ENCODE data around the gene TPCN2. TPM values are rescaled to one million over a fixed set of nuclear protein-coding genes. Genes with fewer than 3 reads are reported as not detected.

The TPCN2 gene
- total and polyA plus RNA-seq, 11 donors = 4.1 to 17.6 (median 7.5) TPM

DNA sequence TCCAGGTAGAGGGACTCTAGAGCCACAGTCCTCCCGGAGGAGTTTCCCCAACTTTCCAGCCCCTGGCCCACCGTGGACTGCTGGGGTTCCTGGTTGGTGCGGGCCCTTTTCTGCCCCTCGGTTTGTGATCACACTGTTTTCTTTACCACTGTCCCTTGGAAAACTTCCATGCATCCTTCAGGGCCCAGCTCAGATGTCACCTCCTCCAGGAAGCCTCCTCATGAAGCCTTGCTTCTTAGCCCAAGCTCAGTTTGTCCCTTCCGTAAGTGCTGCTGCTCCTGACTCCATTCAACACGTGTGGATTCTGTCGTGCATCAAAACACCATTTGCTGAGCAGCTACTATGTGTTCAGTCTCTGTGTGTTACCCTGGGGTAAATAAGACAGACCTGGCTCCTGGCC, 15.9 kb upstream of the TPCN2 start:
- TF ChIP-seq, protein P1, sequence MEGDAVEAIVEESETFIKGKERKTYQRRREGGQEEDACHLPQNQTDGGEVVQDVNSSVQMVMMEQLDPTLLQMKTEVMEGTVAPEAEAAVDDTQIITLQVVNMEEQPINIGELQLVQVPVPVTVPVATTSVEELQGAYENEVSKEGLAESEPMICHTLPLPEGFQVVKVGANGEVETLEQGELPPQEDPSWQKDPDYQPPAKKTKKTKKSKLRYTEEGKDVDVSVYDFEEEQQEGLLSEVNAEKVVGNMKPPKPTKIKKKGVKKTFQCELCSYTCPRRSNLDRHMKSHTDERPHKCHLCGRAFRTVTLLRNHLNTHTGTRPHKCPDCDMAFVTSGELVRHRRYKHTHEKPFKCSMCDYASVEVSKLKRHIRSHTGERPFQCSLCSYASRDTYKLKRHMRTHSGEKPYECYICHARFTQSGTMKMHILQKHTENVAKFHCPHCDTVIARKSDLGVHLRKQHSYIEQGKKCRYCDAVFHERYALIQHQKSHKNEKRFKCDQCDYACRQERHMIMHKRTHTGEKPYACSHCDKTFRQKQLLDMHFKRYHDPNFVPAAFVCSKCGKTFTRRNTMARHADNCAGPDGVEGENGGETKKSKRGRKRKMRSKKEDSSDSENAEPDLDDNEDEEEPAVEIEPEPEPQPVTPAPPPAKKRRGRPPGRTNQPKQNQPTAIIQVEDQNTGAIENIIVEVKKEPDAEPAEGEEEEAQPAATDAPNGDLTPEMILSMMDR (IDR thresholded peaks at IDR 0.05) = no peak
- no peak for TF ChIP-seq POLR2A (IDR thresholded peaks at IDR 0.05)

DNA sequence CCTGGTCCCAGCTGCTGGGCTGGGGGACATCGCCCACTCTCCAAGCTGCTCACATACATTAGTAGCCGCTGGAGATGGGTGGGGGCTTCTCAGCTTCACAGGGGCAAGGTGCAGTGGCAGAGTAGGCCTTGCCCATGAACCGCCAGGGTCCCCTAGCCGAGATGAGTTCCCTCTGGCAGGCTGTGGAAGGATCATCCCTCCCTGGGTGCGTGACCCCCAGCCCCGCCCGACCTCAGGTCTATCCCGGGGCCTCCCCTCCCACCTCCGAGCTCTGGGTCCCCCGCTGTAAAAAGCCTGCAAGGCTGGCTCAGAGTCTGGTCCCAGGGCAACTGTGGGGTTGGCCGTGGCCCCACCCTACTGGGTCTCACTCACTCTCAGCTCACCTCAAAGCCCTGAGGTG, 15.3 kb upstream of the TPCN2 start:
- Histone ChIP-seq H3K36me3 (no peaks in the 10 kb centered on the region), H3K27me3 (no peaks in the 10 kb centered on the region), H3K27ac (no peak overlapping the region), H3K4me3 (no peak overlapping the region), H3K9me3 (no peaks in the 10 kb centered on the region), H3K4me1 (peaks cover 0 to 11% (median 0%) of the 10 kb centered on the region in 12 donors)
- TF ChIP-seq POLR2A (IDR thresholded peaks at IDR 0.05) = no peak
- TF ChIP-seq, protein P1 (IDR thresholded peaks at IDR 0.05) = no peak
- ATAC-seq (no peak), DNase-seq (peak in 1 of 5 donors; percentile 39)
- 88 to 94% (median 90%) methylated on average over 10 to 11 of the region's 11 CpGs for WGBS, 4 donors
- intact Hi-C loops (cut with DNase I) = no loop called here

More for the DNA sequence above, 15.9 kb upstream of the TPCN2 start:
- no peaks in the 10 kb centered on the region for H3K36me3 ChIP-seq
- H3K27me3 ChIP-seq = no peaks in the 10 kb centered on the region
- WGBS, 4 donors = 81 to 88% (median 86%) methylated on average over 7 of the region's 7 CpGs
- H3K4me1 ChIP-seq = peaks cover 0 to 11% (median 0%) of the 10 kb centered on the region in 12 donors
- H3K27ac ChIP-seq = no peak overlapping the region
- DNase-seq = no peak
- no peak for ATAC-seq
- intact Hi-C loops (cut with DNase I) = no loop called here
- no peak overlapping the region for H3K4me3 ChIP-seq
- no peaks in the 10 kb centered on the region for H3K9me3 ChIP-seq

DNA sequence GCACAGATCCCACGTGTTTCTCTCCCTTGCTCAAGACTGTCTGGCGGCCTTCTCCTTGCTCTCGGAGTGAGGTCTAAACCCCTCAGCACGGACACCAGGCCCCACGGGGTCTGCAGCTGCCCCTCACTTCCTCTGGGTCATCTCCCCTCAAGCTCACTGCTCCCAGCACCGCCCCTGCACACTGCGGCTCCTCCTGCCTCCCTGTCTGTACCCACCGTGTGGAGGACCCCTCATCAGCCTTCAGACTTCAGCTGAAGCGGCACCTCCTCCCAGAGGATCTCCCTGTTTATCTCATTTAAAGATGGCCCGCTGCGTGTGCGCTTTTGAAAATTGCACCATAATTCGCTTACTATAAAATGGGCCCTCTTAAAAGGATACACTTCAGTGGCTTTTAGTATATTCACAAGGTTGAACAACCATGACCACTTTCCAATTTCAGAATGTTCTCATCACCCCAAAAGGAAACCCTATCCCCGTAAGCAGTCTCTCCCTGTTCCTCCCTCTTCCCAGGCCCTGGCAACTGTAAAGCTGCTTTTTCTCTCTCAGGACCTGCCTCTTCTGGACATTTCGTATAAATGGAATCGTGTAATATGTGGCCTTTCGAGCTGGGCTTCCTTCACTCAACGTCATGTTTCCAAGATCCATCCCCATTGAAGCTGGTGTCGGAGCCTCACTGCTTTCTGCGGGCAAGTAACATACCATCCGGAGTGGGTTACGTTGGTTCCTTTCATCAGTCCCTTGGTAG, 14.4 kb upstream of the TPCN2 start:
- H3K27ac ChIP-seq = no peak overlapping the region
- DNase-seq (peak in 1 of 5 donors; percentile 51), ATAC-seq (no peak)
- peaks cover 0 to 11% (median 1%) of the 10 kb centered on the region in 12 donors for H3K4me1 ChIP-seq
- no peak overlapping the region for H3K4me3 ChIP-seq
- 87 to 90% (median 88%) methylated on average over 22 of the region's 22 CpGs for WGBS, 4 donors
- no peaks in the 10 kb centered on the region for H3K27me3 ChIP-seq
- H3K36me3 ChIP-seq = no peaks in the 10 kb centered on the region
- TF ChIP-seq POLR2A (IDR thresholded peaks at IDR 0.05) = no peak
- TF ChIP-seq, protein P1 (IDR thresholded peaks at IDR 0.05) = no peak
- intact Hi-C loops (cut with DNase I) = no loop called here
- H3K9me3 ChIP-seq = no peaks in the 10 kb centered on the region

DNA sequence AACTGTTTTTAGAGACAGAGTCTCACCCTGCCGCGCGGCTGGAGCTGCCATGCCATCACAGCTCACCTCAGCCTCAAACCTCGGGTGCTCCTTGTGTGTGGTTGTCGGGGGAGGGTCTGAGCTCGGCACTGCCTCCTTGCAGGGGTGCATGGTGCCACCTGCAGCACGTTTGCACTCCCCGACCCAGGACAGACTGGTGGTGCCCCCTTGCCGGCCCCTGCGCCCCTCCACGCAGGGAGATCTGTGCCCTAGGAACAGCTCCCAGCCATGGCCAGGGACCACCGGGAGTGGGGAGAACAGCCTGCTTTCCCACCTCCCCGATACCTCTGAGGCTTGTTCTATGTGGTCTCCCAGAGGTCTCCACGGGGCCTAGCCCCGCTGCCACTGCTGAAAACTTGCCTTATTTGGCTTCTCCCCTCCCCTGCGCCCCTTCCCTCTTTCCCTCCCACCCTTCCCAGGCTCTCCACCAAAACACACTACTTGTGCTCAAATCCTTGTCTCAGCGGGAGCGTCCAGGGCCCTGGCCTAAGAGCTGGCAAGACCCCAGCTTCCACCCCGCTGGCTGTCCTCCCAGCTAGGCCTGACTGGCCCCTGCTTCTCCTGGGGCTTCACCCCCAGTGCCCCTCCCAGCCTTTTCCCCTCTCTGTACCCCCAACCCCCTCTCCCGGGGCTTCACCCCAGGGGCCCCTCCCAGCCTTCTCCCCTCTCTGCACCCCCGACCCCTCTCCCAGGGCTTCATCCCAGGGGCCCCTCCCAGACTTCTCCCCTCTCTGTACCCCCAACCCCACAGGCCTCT, 13.4 kb upstream of the TPCN2 start:
- Histone ChIP-seq H3K9me3 (no peaks in the 10 kb centered on the region), H3K27ac (peak overlapping the region in 5 of 12 donors; percentile 43 to 67 (median 47)), H3K4me3 (no peak overlapping the region), H3K4me1 (peaks cover 0 to 11% (median 1%) of the 10 kb centered on the region in 12 donors), H3K36me3 (no peaks in the 10 kb centered on the region), H3K27me3 (no peaks in the 10 kb centered on the region)
- intact Hi-C loops (cut with DNase I) = no loop called here
- TF ChIP-seq, protein P1 (IDR thresholded peaks at IDR 0.05) = no peak
- no peak for TF ChIP-seq POLR2A (IDR thresholded peaks at IDR 0.05)
- peak in 2 of 4 donors; percentile 19 to 31 for ATAC-seq
- WGBS, 4 donors = 71 to 80% (median 73%) methylated on average over 20 to 21 of the region's 21 CpGs
- peak in 1 of 5 donors; percentile 65 for DNase-seq

Measured in heart left ventricle (tissue), 16 donors.